SK-N-SH (cell line): ENCODE data around the gene GDPGP1. TPM values are rescaled to one million over a fixed set of nuclear protein-coding genes. Genes with fewer than 3 reads are reported as not detected.

Experiments
- CTCF ChIA-PET: fragments of 300-600, 350-600 bp; formaldehyde crosslinking; extraction: SDS; loops from one replicate; lab custom pipeline; 2021; lab: Yijun Ruan, JAX
- POLR2A ChIA-PET: fragments of 350-600 bp; sonication (Branson Sonifier 250); formaldehyde crosslinking; extraction: SDS; loops from one replicate; lab custom pipeline; 2020; ENCODE audit warnings: antibody characterized with exemption, inconsistent platforms; lab: Yijun Ruan, JAX
- DNase-seq: peaks from one replicate; pipeline ENCODE4 v3.0.0; 2012
- H2AFZ ChIP-seq: fragments of 200-600 bp; sonication (generic); 2 replicates; pipeline ENCODE4 v1.8.1; 2016; ENCODE audit warnings: antibody characterized with exemption, mild to moderate bottlenecking, low read depth
- H3F3A ChIP-seq: fragments of 200-600 bp; sonication (generic); replicated peaks from 2 replicates; pipeline ENCODE3; 2016; ENCODE audit warnings: antibody characterized with exemption, mild to moderate bottlenecking; ENCODE audit not compliant: insufficient read depth
- H3K27ac ChIP-seq, 2 experiments: fragments of 200-500 bp in 1 of 2; fragments of 200-600 bp in 1 of 2; sonication (Bioruptor generic) in 1 of 2; sonication (generic), shearing (Covaris generic) in 1 of 2; 2 replicates each; pipeline versions ENCODE4 v1.5.1 to v1.6.1; 2014 to 2016; ENCODE audit warnings: low read depth in 2 of 2, inconsistent platforms in 1 of 2, low read length in 1 of 2, mild to moderate bottlenecking in 1 of 2, mixed read lengths in 1 of 2
- H3K27me3 ChIP-seq: fragments of 200-600 bp; sonication (generic), shearing (Covaris generic); 2 replicates; pipeline ENCODE4 v1.6.1; 2016; ENCODE audit warnings: mixed run types; ENCODE audit not compliant: insufficient read depth
- H3K36me3 ChIP-seq, 2 experiments: fragments of 200-500 bp in 1 of 2; fragments of 200-600 bp in 1 of 2; sonication (Bioruptor generic) in 1 of 2; sonication (generic) in 1 of 2; replicated peaks in 1 of 2; 2 replicates each; pipeline versions ENCODE3 to v1.5.1; 2014 to 2016; ENCODE audit warnings: low read length in 1 of 2, mild to moderate bottlenecking in 1 of 2; ENCODE audit not compliant: insufficient read depth in 2 of 2, control insufficient read depth in 1 of 2
- H3K4me1 ChIP-seq, 2 experiments: fragments of 200-500 bp in 1 of 2; fragments of 200-600 bp in 1 of 2; sonication (Bioruptor generic) in 1 of 2; sonication (generic), shearing (Covaris generic) in 1 of 2; 2 replicates each; pipeline versions ENCODE4 v1.5.1 to v1.6.1; 2014 to 2016; ENCODE audit warnings: low read depth in 1 of 2, low read length in 1 of 2, mixed run types in 1 of 2; ENCODE audit not compliant: insufficient read depth in 2 of 2, control insufficient read depth in 1 of 2
- H3K4me2 ChIP-seq: fragments of 200-600 bp; sonication (generic), shearing (Covaris generic); 2 replicates; pipeline ENCODE4 v1.6.1; 2017; ENCODE audit warnings: mixed run types
- H3K4me3 ChIP-seq, 2 experiments: fragments of 200-500 bp in 1 of 2; fragments of 200-600 bp in 1 of 2; sonication (Bioruptor generic) in 1 of 2; sonication (generic), shearing (Covaris generic) in 1 of 2; 2 replicates each; pipeline versions ENCODE4 v1.5.1 to v1.8.1; 2014 to 2016; ENCODE audit warnings: low read depth in 2 of 2, inconsistent platforms in 1 of 2, low read length in 1 of 2, mild to moderate bottlenecking in 1 of 2, mixed read lengths in 1 of 2, moderate library complexity in 1 of 2
- H3K79me2 ChIP-seq: fragments of 200-600 bp; sonication (generic); 2 replicates; pipeline ENCODE4 v1.8.1; 2017; ENCODE audit warnings: mild to moderate bottlenecking; ENCODE audit not compliant: insufficient read depth
- H3K9ac ChIP-seq: fragments of 200-600 bp; sonication (generic); 2 replicates; pipeline ENCODE4 v1.6.1; 2017; ENCODE audit warnings: mixed run types
- H3K9me2 ChIP-seq: fragments of 200-600 bp; sonication (generic); 2 replicates; pipeline ENCODE4 v1.6.1; 2017; ENCODE audit warnings: mixed run types
- H3K9me3 ChIP-seq: fragments of 200-600 bp; sonication (generic); 2 replicates; pipeline ENCODE4 v1.6.1; 2017; ENCODE audit warnings: mixed run types, mild to moderate bottlenecking, moderate library complexity
- H4K20me1 ChIP-seq: fragments of 200-600 bp; sonication (generic); 2 replicates; pipeline ENCODE4 v1.6.1; 2017; ENCODE audit warnings: mild to moderate bottlenecking, mixed run types; ENCODE audit not compliant: insufficient read depth
- CTCF ChIP-seq: fragments of 200-600 bp; sonication (generic); IDR thresholded peaks from 2 replicates; pipeline ENCODE4 v1.6.1; 2017; ENCODE audit warnings: antibody characterized with exemption, mild to moderate bottlenecking, moderate library complexity
- FOXM1 ChIP-seq: IDR thresholded peaks from 2 replicates; pipeline ENCODE4 v1.4.0; 2012; ENCODE audit warnings: low read depth, mild to moderate bottlenecking
- GABPA ChIP-seq: IDR thresholded peaks from 2 replicates; pipeline ENCODE4 v1.4.0; 2012; ENCODE audit warnings: low read depth, mild to moderate bottlenecking
- MAX ChIP-seq: IDR thresholded peaks from 2 replicates; pipeline ENCODE4 v1.4.0; 2012; ENCODE audit warnings: low read depth
- NFIC ChIP-seq: IDR thresholded peaks from 2 replicates; pipeline ENCODE4 v1.4.0; 2012; ENCODE audit warnings: borderline replicate concordance
- NRF1 ChIP-seq: IDR thresholded peaks from 2 replicates; pipeline ENCODE4 v1.6.1; 2012; ENCODE audit warnings: low read depth, mild to moderate bottlenecking, low read length
- REST ChIP-seq: IDR thresholded peaks from 2 replicates; pipeline ENCODE4 v1.6.1; 2012; ENCODE audit warnings: mild to moderate bottlenecking, low read depth, low read length, moderate library complexity
- RFX5 ChIP-seq: IDR thresholded peaks from 2 replicates; pipeline ENCODE4 v1.6.1; 2012; ENCODE audit warnings: mild to moderate bottlenecking, improper control_type of control experiment, low read length
- RXRA ChIP-seq: IDR thresholded peaks from 2 replicates; pipeline ENCODE4 v1.4.0; 2012; ENCODE audit warnings: low read depth, mild to moderate bottlenecking, borderline replicate concordance
- TCF12 ChIP-seq: IDR thresholded peaks from 2 replicates; pipeline ENCODE4 v1.4.0; 2012
- TEAD4 ChIP-seq: IDR thresholded peaks from 2 replicates; pipeline ENCODE4 v1.4.0; 2012; ENCODE audit warnings: mild to moderate bottlenecking, borderline replicate concordance; ENCODE audit not compliant: insufficient read depth
- USF1 ChIP-seq: IDR thresholded peaks from 2 replicates; pipeline ENCODE4 v1.4.0; 2012; ENCODE audit warnings: low read depth, borderline replicate concordance
- YY1 ChIP-seq: IDR thresholded peaks from 2 replicates; pipeline ENCODE4 v1.4.0; 2012; ENCODE audit warnings: low read depth, mild to moderate bottlenecking
- WGBS: methylation state at CpG from one replicate; pipeline ENCODE4 v1.1.6; 2017; ENCODE audit warnings: low lambda C conversion rate; 5-methylcytosine and 5-hydroxymethylcytosine counted together
- polyA plus RNA-seq, 3 experiments: library from polyadenylated mRNA; depleted of rRNA; stranded (reverse); fragments of >200 nt; gene quantifications; 2 replicates each; pipeline ENCODE4 v1.2.3, GENCODE V29; 2012

The GDPGP1 gene
- polyA plus RNA-seq, 1 of the 3 experiments (the other 2 are of a cell fraction), result 2.4 TPM

GRCh38 chr15:90207252-90207651 is 26.8 kb upstream of the GDPGP1 start:
- Histone ChIP-seq H3K36me3 (peaks cover 3 to 11% of the 10 kb centered on the region in 2 experiments), H3K9ac (no peak overlapping the region), H3K27ac (no peak overlapping the region), H3K27me3 (no peaks in the 10 kb centered on the region), H3K9me3 (no peaks in the 10 kb centered on the region), H3K79me2 (peaks cover 59% of the 10 kb centered on the region), H4K20me1 (0 out of 2 replicates have a peak, but pooled peaks cover 4% of the 10 kb centered on the region), H2AFZ (no peak overlapping the region), H3K9me2 (no peaks in the 10 kb centered on the region), H3K4me3 (no peak overlapping the region), H3K4me1 (peaks cover 9 to 62% of the 10 kb centered on the region in 2 experiments; a peak in 3 of 4 replicates), H3K4me2 (no peak overlapping the region), H3F3A (no peaks in the 10 kb centered on the region)
- no peak for DNase-seq
- ChIA-PET CTCF (interaction anchor here (1.3 to 9.0 kb wide), 4 partner anchors 9 to 26 kb away, joined by 3 to 74 read pairs (median 12); partner anchors contain the start of genes CIB1 and GDPGP1), POLR2A (no interaction called here)
- TF ChIP-seq TEAD4 (no peak), USF1 (no peak), RFX5 (no peak)
- 96% methylated on average over 6 of the region's 6 CpGs for WGBS

GRCh38 chr15:90208356-90208755 is 25.7 kb upstream of the GDPGP1 start:
- 93% methylated on average over 6 of the region's 6 CpGs for WGBS
- no peaks in the 10 kb centered on the region for H3K9me2 ChIP-seq
- no peaks in the 10 kb centered on the region for H3K9me3 ChIP-seq
- peaks cover 3 to 11% of the 10 kb centered on the region in 2 experiments for H3K36me3 ChIP-seq
- POLR2A ChIA-PET, result no interaction called here
- no peak overlapping the region for H3K4me2 ChIP-seq
- H3K27ac ChIP-seq, result no peak overlapping the region
- H3K79me2 ChIP-seq, result peaks cover 50% of the 10 kb centered on the region; the same call in 1 of the 2 replicates
- no peak overlapping the region for H3K4me3 ChIP-seq
- TF ChIP-seq FOXM1, result no peak
- no peak for TF ChIP-seq REST
- no peak for TF ChIP-seq RXRA
- no peak for TF ChIP-seq NFIC
- TF ChIP-seq CTCF, result no peak
- TF ChIP-seq GABPA, result no peak
- no peak for TF ChIP-seq TCF12
- no peak for TF ChIP-seq NRF1
- no peak for TF ChIP-seq YY1
- no peak for TF ChIP-seq MAX
- TF ChIP-seq TEAD4, result no peak
- TF ChIP-seq, all 33 proteins: peak for 0
- no peaks in the 10 kb centered on the region for H3F3A ChIP-seq
- H3K9ac ChIP-seq, result no peak overlapping the region
- H4K20me1 ChIP-seq, result 0 out of 2 replicates have a peak, but pooled peaks cover 4% of the 10 kb centered on the region
- no peak for DNase-seq
- CTCF ChIA-PET, result interaction anchor here (0.8 to 9.0 kb wide), 3 partner anchors 8 to 13 kb away, joined by 3 to 74 read pairs (median 3); no protein-coding TSS in a partner anchor
- H3K4me1 ChIP-seq, result peaks cover 9 to 62% of the 10 kb centered on the region in 2 experiments; a peak in 3 of 4 replicates
- no peak overlapping the region for H2AFZ ChIP-seq
- no peaks in the 10 kb centered on the region for H3K27me3 ChIP-seq
